DMS114 treated with DMSO at 0.1 percent for 48 hours (cell line): ENCODE measurements around the gene ADCY7.

Source experiments
- DNase-seq: peaks from one replicate; lab custom pipeline; 2025; ENCODE audit not compliant: unreplicated experiment; lab: John Stamatoyannopoulos, UW

The ADCY7 gene

GRCh38 chr16:50265716-50266336, 525 bp upstream of the ADCY7 start:
- no peak for DNase-seq

GRCh38 chr16:50267151-50267631, 840 bp downstream of the ADCY7 start:
- no peak for DNase-seq

- no peak for DNase-seq
Observed at GRCh38 chr16:50267651-50268050, 1.3 kb downstream of the ADCY7 start.

- no peak for DNase-seq
Observed at GRCh38 chr16:50268352-50268751, 2.0 kb downstream of the ADCY7 start.

GRCh38 chr16:50269061-50269705, 2.8 kb downstream of the ADCY7 start:
- DNase-seq, result no peak

- DNase-seq, result no peak
Observed at GRCh38 chr16:50269769-50270509, 3.6 kb downstream of the ADCY7 start.

- no peak for DNase-seq
Observed at GRCh38 chr16:50270510-50271147, 4.3 kb downstream of the ADCY7 start.

GRCh38 chr16:50271148-50272041, 5.0 kb downstream of the ADCY7 start:
- no peak for DNase-seq

GRCh38 chr16:50272111-50272571, 5.8 kb downstream of the ADCY7 start:
- no peak for DNase-seq

GRCh38 chr16:50272687-50273381, 6.5 kb downstream of the ADCY7 start:
- no peak for DNase-seq

GRCh38 chr16:50273382-50273690, 7.0 kb downstream of the ADCY7 start:
- no peak for DNase-seq

GRCh38 chr16:50273888-50274325, 7.6 kb downstream of the ADCY7 start:
- DNase-seq, result no peak

GRCh38 chr16:50274326-50275097, 8.2 kb downstream of the ADCY7 start:
- no peak for DNase-seq

- no peak for DNase-seq
Observed at GRCh38 chr16:50275098-50275415, 8.7 kb downstream of the ADCY7 start.

GRCh38 chr16:50275428-50276325, 9.3 kb downstream of the ADCY7 start:
- no peak for DNase-seq

- no peak for DNase-seq
Observed at GRCh38 chr16:50276326-50276640, 9.9 kb downstream of the ADCY7 start.

- no peak for DNase-seq
Observed at GRCh38 chr16:50276801-50277555, 10.6 kb downstream of the ADCY7 start.

- no peak for DNase-seq
Observed at GRCh38 chr16:50278251-50278650, 11.9 kb downstream of the ADCY7 start.
